Measurements from ENCODE around the gene SLC25A15. TPM values are rescaled to one million over a fixed set of nuclear protein-coding genes. Genes with fewer than 3 reads are reported as not detected.
"Not testable (repeated sequence)": the region's sequence is repeated elsewhere in the genome, so short reads cannot be mapped to it uniquely, and the experiment has no call there.

SLC25A15 gene
- total and polyA plus RNA-seq, 2 donors (not counting 1 experiment from before 2014, with no cell fraction given), result 2.4 to 3.8 TPM

DNA sequence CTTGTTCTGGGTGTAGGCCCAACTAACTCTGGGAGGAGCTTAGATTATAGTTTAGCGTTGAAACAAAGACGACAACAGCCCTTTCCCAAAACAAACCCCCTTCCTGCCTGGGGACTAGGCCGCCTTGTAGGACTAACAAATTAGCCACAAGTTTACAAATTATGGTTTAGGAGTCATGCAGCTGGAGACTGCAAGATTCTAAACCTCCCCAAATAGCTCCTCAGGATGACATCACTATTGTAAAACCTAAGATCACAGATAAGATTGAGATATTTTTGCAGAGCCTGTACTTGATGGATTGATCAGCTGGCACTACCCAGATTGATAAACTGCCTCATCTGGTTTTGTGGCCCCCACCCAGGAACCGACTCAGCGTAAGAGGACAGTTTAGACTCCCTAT, 2.3 kb upstream of the SLC25A15 start:
- Histone ChIP-seq H2AFZ (ENCODE audit: insufficient read depth, low read depth, low read length, poor library complexity, severe bottlenecking) (no peak overlapping the region), H3K4me3 (ENCODE audit: control extremely low read depth in 1 of 5, extremely low read depth in 1 of 5, insufficient read depth in 1 of 5, low read depth in 2 of 5, low read length in 4 of 5) (no peak overlapping the region), H3K4me1 (ENCODE audit: control insufficient read depth in 2 of 2, insufficient read depth in 2 of 2, low read length in 2 of 2) (peaks cover 9 to 14% of the 10 kb centered on the region in 2 donors), H3K9me3 (ENCODE audit: control extremely low read depth in 1 of 3, control insufficient read depth in 2 of 3, insufficient read depth in 1 of 3, low read length in 2 of 3) (no peaks in the 10 kb centered on the region), H3K36me3 (replicated peaks in 1 of 2; ENCODE audit: control extremely low read depth in 1 of 2, control insufficient read depth in 1 of 2, extremely low read depth in 1 of 2, insufficient read depth in 2 of 2, low read length in 1 of 2) (no peaks in the 10 kb centered on the region), H3K79me2 (ENCODE audit: control insufficient read depth, insufficient read depth, low read length) (no peaks in the 10 kb centered on the region), H3K27me3 (replicated peaks in 1 of 4; ENCODE audit: control extremely low read depth in 1 of 4, control insufficient read depth in 3 of 4, insufficient read depth in 4 of 4, low read length in 3 of 4) (no peaks in the 10 kb centered on the region), H4K20me1 (ENCODE audit: control insufficient read depth, insufficient read depth, low read length, poor library complexity, severe bottlenecking) (no peaks in the 10 kb centered on the region), H3K9ac (ENCODE audit: low read length) (no peak overlapping the region), H3K4me2 (replicated peaks; ENCODE audit: low read depth, low read length, poor library complexity, severe bottlenecking) (no peak overlapping the region), H3K27ac (ENCODE audit: low read length in 2 of 2) (no peak overlapping the region)
- Mint-ChIP-seq H3K4me3 (peak overlapping the region; percentile 26), H3K27me3 (no peaks in the 10 kb centered on the region), H3K27ac (no peak overlapping the region), H3K9me3 (ENCODE audit: insufficient read depth) (no peaks in the 10 kb centered on the region), H3K4me1 (peaks cover 7% of the 10 kb centered on the region)
- ATAC-seq (ENCODE audit: low read depth) (no peak), DNase-seq (no peak)
- intact Hi-C loops (cut with micrococcal nuclease), result loop anchor here (5.0 kb wide), 1 partner anchor 345 kb away; the partner anchor contains the start of gene KBTBD6
- ChIA-PET CTCF (interaction anchor here (4.7 kb wide), 1 partner anchor 10 kb away, joined by 46 read pairs; no protein-coding TSS in a partner anchor), POLR2A (no interaction called here)
- WGBS (ENCODE audit: insufficient coverage), result no CpG with 5 or more reads among the region's 5 CpGs
- TF ChIP-seq, protein P1, sequence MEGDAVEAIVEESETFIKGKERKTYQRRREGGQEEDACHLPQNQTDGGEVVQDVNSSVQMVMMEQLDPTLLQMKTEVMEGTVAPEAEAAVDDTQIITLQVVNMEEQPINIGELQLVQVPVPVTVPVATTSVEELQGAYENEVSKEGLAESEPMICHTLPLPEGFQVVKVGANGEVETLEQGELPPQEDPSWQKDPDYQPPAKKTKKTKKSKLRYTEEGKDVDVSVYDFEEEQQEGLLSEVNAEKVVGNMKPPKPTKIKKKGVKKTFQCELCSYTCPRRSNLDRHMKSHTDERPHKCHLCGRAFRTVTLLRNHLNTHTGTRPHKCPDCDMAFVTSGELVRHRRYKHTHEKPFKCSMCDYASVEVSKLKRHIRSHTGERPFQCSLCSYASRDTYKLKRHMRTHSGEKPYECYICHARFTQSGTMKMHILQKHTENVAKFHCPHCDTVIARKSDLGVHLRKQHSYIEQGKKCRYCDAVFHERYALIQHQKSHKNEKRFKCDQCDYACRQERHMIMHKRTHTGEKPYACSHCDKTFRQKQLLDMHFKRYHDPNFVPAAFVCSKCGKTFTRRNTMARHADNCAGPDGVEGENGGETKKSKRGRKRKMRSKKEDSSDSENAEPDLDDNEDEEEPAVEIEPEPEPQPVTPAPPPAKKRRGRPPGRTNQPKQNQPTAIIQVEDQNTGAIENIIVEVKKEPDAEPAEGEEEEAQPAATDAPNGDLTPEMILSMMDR (IDR thresholded peaks at IDR 0.05), result no peak
- TF ChIP-seq EZH2 (IDR thresholded peaks at IDR 0.05; ENCODE audit: borderline replicate concordance, insufficient read depth, low read depth, low read length, poor library complexity, severe bottlenecking), result no peak

DNA sequence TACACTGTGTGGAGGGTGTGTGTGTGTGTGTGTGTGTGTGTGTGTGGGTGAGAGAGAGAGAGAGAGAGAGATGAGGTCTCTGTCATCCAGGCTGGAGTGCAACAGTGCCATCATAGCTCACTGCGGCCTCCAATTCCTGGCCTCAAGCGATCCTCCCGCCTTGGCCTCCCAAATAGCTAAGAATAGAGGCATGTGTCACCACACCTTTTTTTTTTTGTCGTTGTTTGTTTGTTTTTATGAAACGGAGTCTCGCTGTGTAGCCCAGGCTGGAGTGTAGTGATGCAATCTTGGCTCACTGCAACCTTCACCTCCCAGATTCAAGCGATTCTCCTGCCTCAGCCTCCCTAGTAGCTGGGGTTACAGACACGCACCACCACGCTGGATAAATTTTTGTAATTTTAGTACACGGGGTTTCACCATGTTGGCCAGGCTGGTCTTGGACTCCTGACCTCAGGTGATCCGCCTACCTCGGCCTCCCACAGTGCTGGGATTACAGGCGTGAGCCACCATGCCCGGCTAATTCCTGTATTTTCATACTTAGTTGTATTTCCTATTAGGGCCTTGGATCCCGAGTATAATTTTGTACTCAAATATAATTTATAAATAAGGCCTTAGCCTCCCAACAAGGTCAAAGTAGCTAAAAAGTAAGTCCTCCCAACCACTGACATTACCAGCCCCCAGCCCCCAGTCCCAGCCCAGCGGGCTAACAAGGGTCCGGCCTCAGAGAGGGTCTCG, 704 bp upstream of the SLC25A15 start:
- peak overlapping the region; percentile 94 for H2AFZ ChIP-seq (ENCODE audit: insufficient read depth, low read depth, low read length, poor library complexity, severe bottlenecking)
- H3K27ac ChIP-seq (ENCODE audit: low read length in 2 of 2), result peak overlapping the region; percentile 29 to 55
- H3K4me3 ChIP-seq (ENCODE audit: control extremely low read depth in 1 of 5, extremely low read depth in 1 of 5, insufficient read depth in 1 of 5, low read depth in 2 of 5, low read length in 4 of 5), result peak overlapping the region in 4 of 5 experiments; percentile 56 to 73 (median 70)
- ChIA-PET POLR2A (interaction anchor here (0.6 to 2.0 kb wide), 4 partner anchors 18 to 775 kb away, joined by 3 to 7 read pairs (median 4); no protein-coding TSS in a partner anchor), CTCF (interaction anchor here (1.0 to 4.7 kb wide), 8 partner anchors 10 to 1103 kb away, joined by 3 to 46 read pairs (median 4); partner anchors contain the start of genes ELF1 and MRPS31)
- not testable (repeated sequence) for H3K27me3 Mint-ChIP-seq; H3K27me3 ChIP-seq (replicated peaks in 1 of 4; ENCODE audit: control extremely low read depth in 1 of 4, control insufficient read depth in 3 of 4, insufficient read depth in 4 of 4, low read length in 3 of 4); H4K20me1 ChIP-seq (ENCODE audit: control insufficient read depth, insufficient read depth, low read length, poor library complexity, severe bottlenecking); H3K9me3 Mint-ChIP-seq (ENCODE audit: insufficient read depth); DNase-seq; H3K36me3 ChIP-seq (replicated peaks in 1 of 2; ENCODE audit: control extremely low read depth in 1 of 2, control insufficient read depth in 1 of 2, extremely low read depth in 1 of 2, insufficient read depth in 2 of 2, low read length in 1 of 2); H3K79me2 ChIP-seq (ENCODE audit: control insufficient read depth, insufficient read depth, low read length); ATAC-seq (ENCODE audit: low read depth); H3K9me3 ChIP-seq (ENCODE audit: control extremely low read depth in 1 of 3, control insufficient read depth in 2 of 3, insufficient read depth in 1 of 3, low read length in 2 of 3)
- Mint-ChIP-seq H3K4me3 (peak overlapping the region; percentile 84), H3K4me1 (peaks cover 10% of the 10 kb centered on the region), H3K27ac (peak overlapping the region; percentile 59)
- peak overlapping the region; percentile 95 for H3K4me2 ChIP-seq (replicated peaks; ENCODE audit: low read depth, low read length, poor library complexity, severe bottlenecking)
- H3K9ac ChIP-seq (ENCODE audit: low read length), result peak overlapping the region; percentile 73
- intact Hi-C loops (cut with micrococcal nuclease), result loop anchor here (1.0 to 5.0 kb wide), 4 partner anchors 11 to 344 kb away; partner anchors contain the start of genes KBTBD6 and MRPS31
- 50% methylated on average over 10 of the region's 18 CpGs for WGBS (ENCODE audit: insufficient coverage)
- peaks cover 9 to 13% of the 10 kb centered on the region in 2 donors for H3K4me1 ChIP-seq (ENCODE audit: control insufficient read depth in 2 of 2, insufficient read depth in 2 of 2, low read length in 2 of 2)
